HFF-Myc (cell line): Measurements from ENCODE around the gene MINK1.
"Not testable (repeated sequence)": the region's sequence is repeated elsewhere in the genome, so short reads cannot be mapped to it uniquely, and the experiment has no call there.

Source experiments
- DNase-seq: peaks from one replicate; pipeline ENCODE4 v3.0.0-alpha.2; 2011; ENCODE audit warnings: low read depth; ENCODE audit errors: extremely low read depth
- H3K4me3 ChIP-seq: replicated peaks from 2 replicates; pipeline ENCODE4 v1.5.1; 2011; ENCODE audit warnings: low read depth, mild to moderate bottlenecking, control low read depth, low read length
- CTCF ChIP-seq: IDR thresholded peaks from 2 replicates; pipeline ENCODE4 v1.5.1; 2012; ENCODE audit warnings: mild to moderate bottlenecking, low read depth, low read length, control low read depth; ENCODE audit errors: missing control alignments

The MINK1 gene

GRCh38 chr17:4902540-4902939 is 69.4 kb downstream of the MINK1 start:
- no peak overlapping the region for H3K4me3 ChIP-seq
- DNase-seq = no peak
- TF ChIP-seq CTCF = no peak

- no peak within 1 kb of the TSS for H3K4me3 ChIP-seq
- peak; percentile 74 for TF ChIP-seq CTCF
- peak; percentile 62 for DNase-seq
Observed at GRCh38 chr17:4903051-4903818, 70.1 kb downstream of the MINK1 start, which contains the start of gene CHRNE. Gene CHRNE (minus strand): TSS chr17:4903098. CDS start chr17:4903063, 35 bp downstream.

GRCh38 chr17:4906642-4907041 is 73.5 kb downstream of the MINK1 start:
- DNase-seq, H3K4me3 ChIP-seq: not testable (repeated sequence)

GRCh38 chr17:4908301-4908700 is 75.2 kb downstream of the MINK1 start:
- no peak overlapping the region for H3K4me3 ChIP-seq
- no peak for DNase-seq
- no peak for TF ChIP-seq CTCF

- peak; percentile 74 for DNase-seq
- no peak overlapping the region for H3K4me3 ChIP-seq
- TF ChIP-seq CTCF = peak; percentile 78
Observed at GRCh38 chr17:4908711-4909496, 75.8 kb downstream of the MINK1 start.

GRCh38 chr17:4913994-4914393 is 80.9 kb downstream of the MINK1 start:
- DNase-seq = no peak
- no peak for TF ChIP-seq CTCF
- no peak overlapping the region for H3K4me3 ChIP-seq

- DNase-seq, H3K4me3 ChIP-seq: not testable (repeated sequence)
Observed at GRCh38 chr17:4914551-4914950, 81.4 kb downstream of the MINK1 start.
